Caco-2 (cell line): ENCODE measurements around the gene SOD3. TPM values are rescaled to one million over a fixed set of nuclear protein-coding genes. Genes with fewer than 3 reads are reported as not detected.

ENCODE experiments used
- BruUV-seq: library from RNA; stranded (reverse); fragments of 400-500 nt; replicated peaks from 2 replicates; lab custom pipeline; 2021; lab: Mats Ljungman, UMichigan
- CTCF ChIA-PET: fragments of 300-600 bp; sonication (Branson Sonifier 250); formaldehyde crosslinking; loops from one replicate; lab custom pipeline; 2022; ENCODE audit warnings: antibody characterized with exemption; lab: Charles Lee
- POLR2A ChIA-PET: fragments of 300-600 bp; sonication (Branson Sonifier 250); formaldehyde crosslinking; loops from one replicate; lab custom pipeline; 2022; ENCODE audit warnings: antibody characterized with exemption; lab: Charles Lee
- DNase-seq, 2 experiments: peaks; one replicate each; pipeline versions ENCODE4 v3.0.0 to v3.0.0-alpha.2; 2020 to 2022
- H3K27me3 ChIP-seq: replicated peaks from 2 replicates; pipeline ENCODE4 v1.6.0; 2011; ENCODE audit warnings: low read length; ENCODE audit not compliant: control insufficient read depth, insufficient read depth
- H3K36me3 ChIP-seq: 2 replicates; pipeline ENCODE4 v1.5.1; 2011; ENCODE audit warnings: low read length; ENCODE audit not compliant: control insufficient read depth, insufficient read depth
- H3K4me1 ChIP-seq: fragments of 250-450 bp; sonication (Bioruptor Pico); 2 replicates; pipeline ENCODE4 v1.5.1; 2020; ENCODE audit warnings: mild to moderate bottlenecking
- H3K4me3 ChIP-seq: 2 replicates; pipeline ENCODE4 v1.5.1; 2011; ENCODE audit warnings: low read depth, mild to moderate bottlenecking, control low read depth, low read length
- H3K9me3 ChIP-seq: fragments of 250-450 bp; sonication (Bioruptor Pico); 2 replicates; pipeline ENCODE4 v1.5.1; 2020; ENCODE audit warnings: mild to moderate bottlenecking, moderate library complexity
- H3K27ac Mint-ChIP-seq: one replicate; pipeline ENCODE4 v1.8.0; 2022; ENCODE audit warnings: mixed read lengths; ENCODE audit not compliant: unreplicated experiment
- H3K27me3 Mint-ChIP-seq: one replicate; pipeline ENCODE4 v1.8.0; 2022; ENCODE audit warnings: mixed read lengths; ENCODE audit not compliant: insufficient read depth, unreplicated experiment
- H3K36me3 Mint-ChIP-seq: one replicate; pipeline ENCODE4 v1.8.0; 2022; ENCODE audit warnings: mild to moderate bottlenecking, mixed read lengths; ENCODE audit not compliant: insufficient read depth, unreplicated experiment
- H3K4me1 Mint-ChIP-seq: one replicate; pipeline ENCODE4 v1.8.0; 2022; ENCODE audit warnings: low read depth, mixed read lengths; ENCODE audit not compliant: unreplicated experiment
- H3K4me3 Mint-ChIP-seq: one replicate; pipeline ENCODE4 v1.8.0; 2022; ENCODE audit warnings: mild to moderate bottlenecking, moderate library complexity, mixed read lengths; ENCODE audit not compliant: unreplicated experiment
- H3K9me3 Mint-ChIP-seq: one replicate; pipeline ENCODE4 v1.8.0; 2022; ENCODE audit warnings: mixed read lengths; ENCODE audit not compliant: unreplicated experiment
- CTCF ChIP-seq, 2 experiments: fragments of 200-600 bp in 1 of 2; IDR thresholded peaks; 1 replicate in 1 of 2; 2 replicates in 1 of 2; pipeline versions ENCODE4 v1.5.1 to v1.8.0; 2011 to 2022; ENCODE audit warnings: antibody characterized with exemption in 1 of 2, control low read depth in 1 of 2, inconsistent platforms in 1 of 2, low read depth in 1 of 2, low read length in 1 of 2, mild to moderate bottlenecking in 1 of 2, moderate library complexity in 1 of 2; ENCODE audit not compliant: insufficient read depth in 1 of 2, severe bottlenecking in 1 of 2, unreplicated experiment in 1 of 2
- intact Hi-C: fragments of 100-400 bp; cut with micrococcal nuclease; formaldehyde crosslinking; loops from one replicate; pipeline ENCODE4 v1.10.0; 2022; ENCODE audit not compliant: unreplicated experiment
- total RNA-seq: library from RNA; stranded (reverse); gene quantifications from 2 replicates; pipeline ENCODE4 v1.2.3, GENCODE V29; 2022

The SOD3 gene
- total RNA-seq, 1 experiment from 2014 or later, result 6.6 TPM

- Histone ChIP-seq H3K36me3 (no peaks in the 10 kb centered on the region), H3K27me3 (no peaks in the 10 kb centered on the region), H3K4me1 (no peaks in the 10 kb centered on the region), H3K4me3 (no peak overlapping the region), H3K9me3 (no peaks in the 10 kb centered on the region; the same call in 1 of the 2 replicates)
- Mint-ChIP-seq H3K27me3 (no peaks in the 10 kb centered on the region), H3K9me3 (no peaks in the 10 kb centered on the region), H3K4me1 (no peaks in the 10 kb centered on the region), H3K4me3 (no peak overlapping the region), H3K36me3 (no peaks in the 10 kb centered on the region), H3K27ac (no peak overlapping the region)
- DNase-seq, result no peak
- no TSS peak for BruUV-seq
- ChIA-PET POLR2A (no interaction called here), CTCF (no interaction called here)
- intact Hi-C loops, result no loop called here
- no peak for TF ChIP-seq CTCF (IDR thresholded peaks at IDR 0.05; ENCODE audit: insufficient read depth in 1 of 2, low read depth in 1 of 2, low read length in 1 of 2, severe bottlenecking in 1 of 2, unreplicated experiment in 1 of 2)
Measured at GRCh38 chr4:24835696-24836095, 40.3 kb downstream of the SOD3 start.

GRCh38 chr4:24836661-24837242, 41.4 kb downstream of the SOD3 start:
- Mint-ChIP-seq H3K9me3 (no peaks in the 10 kb centered on the region), H3K4me3 (no peak overlapping the region), H3K4me1 (no peaks in the 10 kb centered on the region), H3K36me3 (no peaks in the 10 kb centered on the region), H3K27me3 (no peaks in the 10 kb centered on the region), H3K27ac (no peak overlapping the region)
- no peaks in the 10 kb centered on the region for H3K36me3 ChIP-seq
- H3K4me1 ChIP-seq, result no peaks in the 10 kb centered on the region
- ChIA-PET POLR2A (no interaction called here), CTCF (no interaction called here)
- no peaks in the 10 kb centered on the region; the same call in 1 of the 2 replicates for H3K9me3 ChIP-seq
- no peak for TF ChIP-seq CTCF (IDR thresholded peaks at IDR 0.05; ENCODE audit: insufficient read depth in 1 of 2, low read depth in 1 of 2, low read length in 1 of 2, severe bottlenecking in 1 of 2, unreplicated experiment in 1 of 2)
- no peaks in the 10 kb centered on the region for H3K27me3 ChIP-seq
- intact Hi-C loops, result no loop called here
- no peak overlapping the region for H3K4me3 ChIP-seq
- BruUV-seq, result no TSS peak
- no peak for DNase-seq

- intact Hi-C loops, result no loop called here
- Mint-ChIP-seq H3K4me3 (no peak overlapping the region), H3K27me3 (no peaks in the 10 kb centered on the region), H3K27ac (no peak overlapping the region), H3K36me3 (no peaks in the 10 kb centered on the region), H3K9me3 (no peaks in the 10 kb centered on the region), H3K4me1 (no peaks in the 10 kb centered on the region)
- no peak for DNase-seq
- BruUV-seq, result no TSS peak
- Histone ChIP-seq H3K36me3 (no peaks in the 10 kb centered on the region), H3K9me3 (no peaks in the 10 kb centered on the region; the same call in 1 of the 2 replicates), H3K27me3 (no peaks in the 10 kb centered on the region), H3K4me1 (no peaks in the 10 kb centered on the region), H3K4me3 (no peak overlapping the region)
- ChIA-PET POLR2A (no interaction called here), CTCF (no interaction called here)
- no peak for TF ChIP-seq CTCF (IDR thresholded peaks at IDR 0.05; ENCODE audit: insufficient read depth in 1 of 2, low read depth in 1 of 2, low read length in 1 of 2, severe bottlenecking in 1 of 2, unreplicated experiment in 1 of 2)
Measured at GRCh38 chr4:24837336-24837735, 42.0 kb downstream of the SOD3 start.
